Liver (tissue), 9 donors: Measurements from ENCODE around the gene ADGRG2. TPM values are rescaled to one million over a fixed set of nuclear protein-coding genes. Genes with fewer than 3 reads are reported as not detected.

Source experiments
- DNase-seq: peaks from one replicate; pipeline ENCODE4 v3.0.0-alpha.2; 2017; ENCODE audit warnings: low spot score
- H3K27ac ChIP-seq, 2 donors: one replicate each; pipeline ENCODE4 v1.7.0; 2013; ENCODE audit warnings: inconsistent platforms in 2 of 2, low read length in 2 of 2, control low read depth in 1 of 2, low read depth in 1 of 2, mild to moderate bottlenecking in 1 of 2
- H3K27me3 ChIP-seq, 4 donors: one replicate each; pipeline versions ENCODE4 v1.6.1 to v1.7.0; 2013; ENCODE audit warnings: low read length in 3 of 4, inconsistent platforms in 1 of 4, mild to moderate bottlenecking in 1 of 4, moderate library complexity in 1 of 4; ENCODE audit not compliant: control insufficient read depth in 4 of 4, insufficient read depth in 4 of 4
- H3K36me3 ChIP-seq, 4 donors: one replicate each; pipeline versions ENCODE4 v1.6.1 to v1.7.0; 2013; ENCODE audit warnings: low read length in 3 of 4, mild to moderate bottlenecking in 3 of 4, low read depth in 1 of 4, moderate library complexity in 1 of 4; ENCODE audit not compliant: control insufficient read depth in 4 of 4, insufficient read depth in 3 of 4
- H3K4me1 ChIP-seq, 4 donors: one replicate each; pipeline versions ENCODE4 v1.6.1 to v1.7.0; 2013; ENCODE audit warnings: low read length in 3 of 4, mild to moderate bottlenecking in 3 of 4, moderate library complexity in 1 of 4; ENCODE audit not compliant: control insufficient read depth in 4 of 4, insufficient read depth in 4 of 4
- H3K4me3 ChIP-seq, 3 donors: one replicate each; pipeline versions ENCODE4 v1.6.1 to v1.7.0; 2013; ENCODE audit warnings: low read length in 3 of 3, control low read depth in 1 of 3, low read depth in 1 of 3, mild to moderate bottlenecking in 1 of 3
- H3K9ac ChIP-seq, 2 donors: one replicate each; pipeline ENCODE4 v1.7.0; 2013; ENCODE audit warnings: low read length in 2 of 2, mild to moderate bottlenecking in 2 of 2, moderate library complexity in 2 of 2, control low read depth in 1 of 2, low read depth in 1 of 2
- H3K9me3 ChIP-seq, 4 donors: one replicate each; pipeline versions ENCODE4 v1.6.1 to v1.7.0; 2013; ENCODE audit warnings: low read length in 3 of 4; ENCODE audit not compliant: control insufficient read depth in 4 of 4
- EGR1 ChIP-seq, 2 donors: IDR thresholded peaks; 2 replicates each; pipeline ENCODE4 v1.6.1; 2016 to 2018; ENCODE audit warnings: antibody characterized with exemption in 2 of 2, low read depth in 2 of 2
- FOXA1 ChIP-seq: IDR thresholded peaks from 2 replicates; pipeline ENCODE4 v1.6.1; 2016; ENCODE audit warnings: antibody characterized with exemption
- FOXA2 ChIP-seq: IDR thresholded peaks from 2 replicates; pipeline ENCODE4 v1.6.1; 2016; ENCODE audit warnings: antibody characterized with exemption
- GABPA ChIP-seq, 2 donors: IDR thresholded peaks in 1 of 2; conservative IDR thresholded peaks in 1 of 2; 2 replicates each; pipeline ENCODE4 v1.6.1; 2016; ENCODE audit warnings: antibody characterized with exemption in 2 of 2, mild to moderate bottlenecking in 1 of 2, moderate library complexity in 1 of 2
- HNF4A ChIP-seq, 2 donors: conservative IDR thresholded peaks; 2 replicates each; pipeline ENCODE4 v1.6.1; 2016; ENCODE audit warnings: antibody characterized with exemption in 2 of 2, mild to moderate bottlenecking in 2 of 2
- HNF4G ChIP-seq: IDR thresholded peaks from 2 replicates; pipeline ENCODE4 v1.6.1; 2016; ENCODE audit warnings: antibody characterized with exemption
- NR2F2 ChIP-seq: IDR thresholded peaks from 2 replicates; pipeline ENCODE4 v1.6.1; 2016; ENCODE audit warnings: antibody characterized with exemption
- RXRA ChIP-seq, 2 donors: IDR thresholded peaks; 2 replicates each; pipeline ENCODE4 v1.6.1; 2017 to 2018; ENCODE audit warnings: antibody characterized with exemption in 2 of 2, mild to moderate bottlenecking in 1 of 2
- YY1 ChIP-seq: IDR thresholded peaks from 2 replicates; pipeline ENCODE4 v1.6.1; 2016; ENCODE audit warnings: antibody characterized with exemption, mild to moderate bottlenecking
- WGBS: extraction: QIAGEN DNeasy Blood & Tissue Kit; methylation state at CpG from one replicate; pipeline ENCODE4 v1.1.7; 2013; 5-methylcytosine and 5-hydroxymethylcytosine counted together
- polyA plus RNA-seq, 2 donors: library from polyadenylated mRNA; stranded (reverse) in 1 of 2; unstranded in 1 of 2; fragments of 200-250 nt in 1 of 2; fragments of >200 nt in 1 of 2; fragmentation: Nextera tagmentation in 1 of 2; extraction: Ambion mirVana in 1 of 2; gene quantifications; one replicate each; pipeline versions ENCODE4 v1.2.1 to v1.2.3, GENCODE V29; 2013 to 2015
- total RNA-seq, 2 donors: library from RNA; depleted of rRNA; stranded (reverse); fragments of >200 nt; gene quantifications; one replicate each; pipeline ENCODE4 v1.2.3, GENCODE V29; 2014
- TF ChIP-seq, protein P1 (sequence below): IDR thresholded peaks from 2 replicates; pipeline ENCODE4 v1.6.1; 2016; ENCODE audit warnings: antibody characterized with exemption
- TF ChIP-seq, protein P2 (sequence below): fragments of 150-350 bp; IDR thresholded peaks from 2 replicates; pipeline ENCODE4 v1.5.1; 2017; ENCODE audit warnings: improper control_type of control experiment, low read depth, low read length; ENCODE audit not compliant: missing input control
- TF ChIP-seq, protein P3 (sequence below): IDR thresholded peaks from 2 replicates; pipeline ENCODE4 v1.6.1; 2016; ENCODE audit warnings: antibody characterized with exemption, mild to moderate bottlenecking
- donor health status: healthy.
- donor health status: healthy.
- donor health status: healthy.
- donor health status: healthy.
- donor health status: healthy.

ADGRG2 gene
- total and polyA plus RNA-seq, 4 donors, result 0.08 to 0.45 (median 0.24) TPM; not detected in 1

DNA sequence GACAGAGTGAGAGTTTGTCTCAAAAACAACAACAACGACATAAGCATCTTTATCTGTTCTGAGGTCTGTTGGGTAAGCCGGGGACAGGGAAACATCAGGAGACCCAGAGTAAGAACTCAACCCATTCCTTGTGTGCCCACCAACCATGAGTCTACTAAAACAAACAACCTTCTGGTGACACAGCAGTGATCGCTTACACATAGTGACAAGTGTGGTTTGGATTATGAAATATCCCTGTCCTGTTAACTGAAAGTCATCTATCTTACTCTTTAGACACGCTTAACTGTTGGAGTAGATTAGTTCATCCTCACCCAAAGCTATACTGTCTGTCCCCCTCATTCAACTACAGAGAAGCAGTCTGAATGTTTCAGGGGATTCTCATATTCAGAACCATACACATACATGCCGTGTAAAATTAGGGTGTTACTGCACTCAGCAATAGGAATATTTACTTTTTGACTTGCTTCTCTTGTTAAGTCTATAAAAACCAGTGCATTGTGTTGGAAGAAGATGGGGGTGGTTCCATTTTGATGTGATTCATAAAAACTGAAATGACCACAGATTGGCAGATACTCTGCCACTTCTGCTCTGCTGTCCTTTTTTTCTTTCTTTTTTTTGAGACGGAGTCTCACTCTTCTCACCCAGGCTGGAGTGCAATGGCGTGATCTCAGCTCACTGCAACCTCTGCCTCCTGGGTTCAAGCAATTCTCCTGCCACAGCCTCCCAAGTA is 165.8 kb downstream of the ADGRG2 start:
- TF ChIP-seq HNF4A (conservative IDR thresholded peaks at IDR 0.05) (no peak), NR2F2 (no peak)
- TF ChIP-seq, protein P1, sequence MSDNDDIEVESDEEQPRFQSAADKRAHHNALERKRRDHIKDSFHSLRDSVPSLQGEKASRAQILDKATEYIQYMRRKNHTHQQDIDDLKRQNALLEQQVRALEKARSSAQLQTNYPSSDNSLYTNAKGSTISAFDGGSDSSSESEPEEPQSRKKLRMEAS, result no peak
- TF ChIP-seq, protein P2, sequence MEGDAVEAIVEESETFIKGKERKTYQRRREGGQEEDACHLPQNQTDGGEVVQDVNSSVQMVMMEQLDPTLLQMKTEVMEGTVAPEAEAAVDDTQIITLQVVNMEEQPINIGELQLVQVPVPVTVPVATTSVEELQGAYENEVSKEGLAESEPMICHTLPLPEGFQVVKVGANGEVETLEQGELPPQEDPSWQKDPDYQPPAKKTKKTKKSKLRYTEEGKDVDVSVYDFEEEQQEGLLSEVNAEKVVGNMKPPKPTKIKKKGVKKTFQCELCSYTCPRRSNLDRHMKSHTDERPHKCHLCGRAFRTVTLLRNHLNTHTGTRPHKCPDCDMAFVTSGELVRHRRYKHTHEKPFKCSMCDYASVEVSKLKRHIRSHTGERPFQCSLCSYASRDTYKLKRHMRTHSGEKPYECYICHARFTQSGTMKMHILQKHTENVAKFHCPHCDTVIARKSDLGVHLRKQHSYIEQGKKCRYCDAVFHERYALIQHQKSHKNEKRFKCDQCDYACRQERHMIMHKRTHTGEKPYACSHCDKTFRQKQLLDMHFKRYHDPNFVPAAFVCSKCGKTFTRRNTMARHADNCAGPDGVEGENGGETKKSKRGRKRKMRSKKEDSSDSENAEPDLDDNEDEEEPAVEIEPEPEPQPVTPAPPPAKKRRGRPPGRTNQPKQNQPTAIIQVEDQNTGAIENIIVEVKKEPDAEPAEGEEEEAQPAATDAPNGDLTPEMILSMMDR, result no peak

DNA sequence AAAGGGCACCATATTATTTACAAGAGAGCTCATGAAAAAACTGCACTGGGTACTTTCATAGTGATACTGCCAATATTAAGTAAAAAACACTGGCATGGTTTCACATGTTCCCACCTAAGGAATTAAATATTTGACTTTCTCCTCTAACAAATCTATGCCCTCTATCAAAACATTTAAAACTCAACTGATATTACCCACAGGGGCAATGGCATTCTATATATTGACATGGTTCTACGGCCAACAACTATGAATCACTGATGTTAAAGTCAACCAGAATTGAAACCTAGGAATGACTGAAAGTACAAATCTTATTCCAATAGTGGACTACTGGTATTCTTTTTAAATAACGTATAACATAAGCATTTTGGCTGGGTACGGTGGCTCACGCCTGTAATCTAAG is 166.6 kb downstream of the ADGRG2 start:
- Histone ChIP-seq H3K36me3 (peaks cover 0 to 12% (median 4%) of the 10 kb centered on the region in 4 donors), H3K4me3 (no peak overlapping the region), H3K9me3 (no peaks in the 10 kb centered on the region), H3K4me1 (peaks cover 0 to 12% (median 1%) of the 10 kb centered on the region in 4 donors), H3K9ac (no peak overlapping the region), H3K27ac (no peak overlapping the region), H3K27me3 (no peaks in the 10 kb centered on the region)
- 87% methylated on average over 4 of the region's 4 CpGs for WGBS
- TF ChIP-seq, protein P1, result no peak
- DNase-seq, result no peak

More for the DNA sequence above, 165.8 kb downstream of the ADGRG2 start:
- Histone ChIP-seq H3K4me1 (peaks cover 0 to 12% (median 2%) of the 10 kb centered on the region in 4 donors), H3K9me3 (no peaks in the 10 kb centered on the region), H3K27me3 (no peaks in the 10 kb centered on the region), H3K27ac (peak overlapping the region in 1 of 2 donors; percentile 54), H3K9ac (no peak overlapping the region), H3K36me3 (peaks cover 0 to 5% (median 2%) of the 10 kb centered on the region in 4 donors), H3K4me3 (no peak overlapping the region)
- DNase-seq, result no peak
- 75% methylated on average over 7 of the region's 7 CpGs for WGBS

DNA sequence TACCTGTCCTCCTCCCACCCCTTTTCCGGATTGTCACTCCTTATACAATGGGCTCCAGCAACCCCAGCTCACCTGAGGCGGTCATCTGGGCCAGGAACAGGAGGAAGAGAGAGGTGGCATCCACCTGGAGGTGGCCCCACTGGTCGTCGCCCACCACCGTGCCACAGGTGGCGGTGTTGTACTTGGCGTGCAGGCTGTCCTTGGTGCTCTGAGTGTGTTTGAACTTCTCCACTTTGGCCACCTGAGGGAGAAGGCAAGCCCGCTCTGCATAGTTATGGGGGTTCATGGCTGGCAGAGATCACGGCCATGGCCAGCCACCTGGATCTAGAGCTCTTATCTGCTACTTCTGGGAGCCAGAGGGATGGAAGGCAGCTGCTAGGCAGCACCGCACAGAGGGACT is 171.2 kb downstream of the ADGRG2 start:
- no peak for TF ChIP-seq NR2F2
- TF ChIP-seq, protein P3, sequence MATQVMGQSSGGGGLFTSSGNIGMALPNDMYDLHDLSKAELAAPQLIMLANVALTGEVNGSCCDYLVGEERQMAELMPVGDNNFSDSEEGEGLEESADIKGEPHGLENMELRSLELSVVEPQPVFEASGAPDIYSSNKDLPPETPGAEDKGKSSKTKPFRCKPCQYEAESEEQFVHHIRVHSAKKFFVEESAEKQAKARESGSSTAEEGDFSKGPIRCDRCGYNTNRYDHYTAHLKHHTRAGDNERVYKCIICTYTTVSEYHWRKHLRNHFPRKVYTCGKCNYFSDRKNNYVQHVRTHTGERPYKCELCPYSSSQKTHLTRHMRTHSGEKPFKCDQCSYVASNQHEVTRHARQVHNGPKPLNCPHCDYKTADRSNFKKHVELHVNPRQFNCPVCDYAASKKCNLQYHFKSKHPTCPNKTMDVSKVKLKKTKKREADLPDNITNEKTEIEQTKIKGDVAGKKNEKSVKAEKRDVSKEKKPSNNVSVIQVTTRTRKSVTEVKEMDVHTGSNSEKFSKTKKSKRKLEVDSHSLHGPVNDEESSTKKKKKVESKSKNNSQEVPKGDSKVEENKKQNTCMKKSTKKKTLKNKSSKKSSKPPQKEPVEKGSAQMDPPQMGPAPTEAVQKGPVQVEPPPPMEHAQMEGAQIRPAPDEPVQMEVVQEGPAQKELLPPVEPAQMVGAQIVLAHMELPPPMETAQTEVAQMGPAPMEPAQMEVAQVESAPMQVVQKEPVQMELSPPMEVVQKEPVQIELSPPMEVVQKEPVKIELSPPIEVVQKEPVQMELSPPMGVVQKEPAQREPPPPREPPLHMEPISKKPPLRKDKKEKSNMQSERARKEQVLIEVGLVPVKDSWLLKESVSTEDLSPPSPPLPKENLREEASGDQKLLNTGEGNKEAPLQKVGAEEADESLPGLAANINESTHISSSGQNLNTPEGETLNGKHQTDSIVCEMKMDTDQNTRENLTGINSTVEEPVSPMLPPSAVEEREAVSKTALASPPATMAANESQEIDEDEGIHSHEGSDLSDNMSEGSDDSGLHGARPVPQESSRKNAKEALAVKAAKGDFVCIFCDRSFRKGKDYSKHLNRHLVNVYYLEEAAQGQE, result no peak
- TF ChIP-seq HNF4G, result no peak
- TF ChIP-seq GABPA (IDR thresholded peaks at IDR 0.05 in 1 of 2, conservative IDR thresholded peaks at IDR 0.05 in 1 of 2), result no peak
- TF ChIP-seq EGR1 (IDR thresholded peaks at IDR 0.05; ENCODE audit: low read depth in 2 of 2), result no peak
- TF ChIP-seq FOXA1, result no peak
- TF ChIP-seq YY1, result no peak
- TF ChIP-seq RXRA (IDR thresholded peaks at IDR 0.05), result no peak
- TF ChIP-seq FOXA2, result no peak
- TF ChIP-seq, protein P1, result no peak
- no peaks in the 10 kb centered on the region for H3K27me3 ChIP-seq
- H3K27ac ChIP-seq, result no peak overlapping the region
- no peaks in the 10 kb centered on the region for H3K4me1 ChIP-seq
- no peak for DNase-seq
- WGBS, result 96% methylated on average over 10 of the region's 10 CpGs
- H3K36me3 ChIP-seq, result peaks cover 1 to 18% (median 9%) of the 10 kb centered on the region in 4 donors
- no peak overlapping the region for H3K9ac ChIP-seq
- H3K9me3 ChIP-seq, result no peaks in the 10 kb centered on the region
- no peak overlapping the region for H3K4me3 ChIP-seq
